Ovary (tissue), 9 donors: ENCODE data around the gene PTPRN2. TPM values are rescaled to one million over a fixed set of nuclear protein-coding genes. Genes with fewer than 3 reads are reported as not detected.

Experiments
- DNase-seq, 5 donors: peaks; one replicate each; pipeline ENCODE4 v3.0.0-alpha.2; 2019 to 2020
- H3K27ac ChIP-seq, 2 donors: fragments of 200-600 bp; one replicate each; pipeline versions ENCODE4 v1.5.1 to v1.8.0; 2019 to 2022
- H3K27me3 ChIP-seq: fragments of 200-600 bp; one replicate; pipeline ENCODE4 v1.8.0; 2022
- H3K36me3 ChIP-seq: fragments of 200-600 bp; sonication (generic); one replicate; pipeline ENCODE4 v1.5.1; 2019
- H3K4me1 ChIP-seq: one replicate; pipeline ENCODE4 v1.8.1; 2013; ENCODE audit warnings: mild to moderate bottlenecking, moderate library complexity; ENCODE audit not compliant: insufficient read depth
- H3K4me3 ChIP-seq: fragments of 200-600 bp; sonication (generic); one replicate; pipeline ENCODE4 v1.5.1; 2017
- H3K9me3 ChIP-seq, 2 donors: fragments of 200-600 bp in 1 of 2; sonication (generic) in 1 of 2; one replicate each; pipeline versions ENCODE4 v1.5.1 to v1.8.1; 2013 to 2019; ENCODE audit warnings: mild to moderate bottlenecking in 1 of 2, moderate library complexity in 1 of 2
- CTCF ChIP-seq, 3 donors: fragments of 450-650 bp in 2 of 3; fragments of 200-600 bp in 1 of 3; IDR thresholded peaks; one replicate each; pipeline versions ENCODE4 v1.5.1 to v1.8.0; 2016 to 2022; ENCODE audit warnings: antibody characterized with exemption in 3 of 3, mild to moderate bottlenecking in 1 of 3
- EP300 ChIP-seq: sonication (generic); formaldehyde crosslinking; IDR thresholded peaks from one replicate; pipeline ENCODE4 v1.6.1; 2017; ENCODE audit warnings: antibody characterized with exemption
- POLR2A ChIP-seq: fragments of 450-650 bp; IDR thresholded peaks from one replicate; pipeline ENCODE4 v1.6.1; 2017; ENCODE audit warnings: antibody characterized with exemption, mild to moderate bottlenecking, moderate library complexity
- WGBS, 3 donors: extraction: QIAGEN DNeasy Blood & Tissue Kit in 1 of 3; methylation state at CpG; one replicate each; pipeline versions ENCODE4 v1.1.5 to v1.1.7; 2013 to 2017; 5-methylcytosine and 5-hydroxymethylcytosine counted together
- intact Hi-C, 4 donors: fragments of 100-400 bp; cut with DNase I; formaldehyde crosslinking; loops; one replicate each; pipeline versions ENCODE4 v1.11.0 to v1.15.1; 2022 to 2023
- polyA plus RNA-seq, 2 donors: library from polyadenylated mRNA; stranded (reverse); fragments of 200-250 nt in 1 of 2; fragments of 350-450 nt in 1 of 2; fragmentation: Illumina TruSeq in 1 of 2; extraction: RNeasy Lipid Tissue Mini Kit (QIAGEN cat#74804) in 1 of 2; gene quantifications; one replicate each; pipeline ENCODE4 v1.2.3, GENCODE V29; 2013 to 2014
- total RNA-seq, 7 donors: library from RNA; depleted of rRNA in 2 of 7; stranded (reverse); fragments of >200 nt in 2 of 7; fragmentation: NEBNext Ultra II Directional in 3 of 7; extraction: Animal tissue kit (Norgen Biotek cat#: 25700) in 3 of 7; gene quantifications; one replicate each; pipeline versions ENCODE4 v1.1.0 to v1.2.4, GENCODE V29; 2016 to 2023
- donor health status: DM: no; HTN: no; CAD: no; lungs with moderate emphysema.
- donor health status: DM: no; HTN: no; CAD: no.
- donor health status: Bipolar disorder and iron deficiency.
- donor health status: DM: yes; HTN: yes; CAD: no.
- donor health status: DM: no; HTN: no; CAD: no.
- donor health status: DM: yes; HTN: yes; CAD: no.

The PTPRN2 gene
- total and polyA plus RNA-seq, 9 donors: 3.5 to 11.1 (median 5.9) TPM

DNA sequence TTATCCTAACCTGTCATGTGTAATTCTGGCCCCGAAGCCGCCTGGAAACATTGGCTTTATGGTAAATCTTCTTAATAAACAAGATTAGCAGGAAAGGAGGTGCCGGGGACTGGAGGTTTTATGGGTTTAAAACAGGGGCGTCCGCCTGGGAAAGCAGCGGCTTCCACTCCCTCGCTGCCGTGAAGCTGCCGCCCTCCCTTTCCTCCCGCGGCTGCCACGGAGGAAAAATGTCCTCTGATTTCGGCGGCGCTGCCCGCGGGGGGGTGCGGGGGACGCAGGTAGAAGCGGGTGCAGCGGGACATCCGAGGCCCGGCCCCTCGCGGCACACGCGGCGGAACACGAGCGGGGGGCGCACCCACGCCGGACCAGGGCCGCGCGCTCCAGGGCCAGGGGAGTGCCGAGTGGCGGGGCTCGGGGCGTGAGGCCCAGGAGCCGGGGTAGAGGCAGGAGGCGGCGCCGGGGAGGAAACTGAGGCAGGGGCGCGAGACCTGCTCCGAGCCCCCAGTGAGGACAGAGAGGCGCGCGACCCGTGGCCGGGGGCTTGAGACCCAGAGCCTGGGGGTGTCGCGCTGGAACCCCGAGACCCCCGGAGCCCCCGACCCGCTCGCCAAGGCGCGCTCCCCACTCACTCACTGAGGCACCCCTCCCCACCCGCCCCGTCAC, 993 bp downstream of the PTPRN2 start:
- intact Hi-C loops: no loop called here
- DNase-seq: peak in 1 of 5 donors; percentile 21

GRCh38 chr7:158585721-158586498, 1.7 kb downstream of the PTPRN2 start:
- intact Hi-C loops: no loop called here
- Histone ChIP-seq H3K4me3 (no peak overlapping the region), H3K27ac (no peak overlapping the region), H3K27me3 (no peaks in the 10 kb centered on the region), H3K9me3 (no peaks in the 10 kb centered on the region), H3K36me3 (no peaks in the 10 kb centered on the region), H3K4me1 (peaks cover 13% of the 10 kb centered on the region)
- 21 to 30% (median 27%) methylated on average over 17 of the region's 17 CpGs for WGBS, 3 donors
- no peak for DNase-seq
- TF ChIP-seq EP300 (no peak), CTCF (IDR thresholded peaks at IDR 0.05) (no peak), POLR2A (no peak)

More for the DNA sequence above, 993 bp downstream of the PTPRN2 start:
- Histone ChIP-seq H3K4me1 (peaks cover 13% of the 10 kb centered on the region), H3K4me3 (peak overlapping the region; percentile 14), H3K36me3 (no peaks in the 10 kb centered on the region), H3K27ac (no peak overlapping the region), H3K27me3 (no peaks in the 10 kb centered on the region), H3K9me3 (no peaks in the 10 kb centered on the region)
- TF ChIP-seq EP300 (no peak), CTCF (IDR thresholded peaks at IDR 0.05) (no peak), POLR2A (no peak)
- 1 to 2% (median 1%) methylated on average over 60 to 63 of the region's 63 CpGs for WGBS, 3 donors

DNA sequence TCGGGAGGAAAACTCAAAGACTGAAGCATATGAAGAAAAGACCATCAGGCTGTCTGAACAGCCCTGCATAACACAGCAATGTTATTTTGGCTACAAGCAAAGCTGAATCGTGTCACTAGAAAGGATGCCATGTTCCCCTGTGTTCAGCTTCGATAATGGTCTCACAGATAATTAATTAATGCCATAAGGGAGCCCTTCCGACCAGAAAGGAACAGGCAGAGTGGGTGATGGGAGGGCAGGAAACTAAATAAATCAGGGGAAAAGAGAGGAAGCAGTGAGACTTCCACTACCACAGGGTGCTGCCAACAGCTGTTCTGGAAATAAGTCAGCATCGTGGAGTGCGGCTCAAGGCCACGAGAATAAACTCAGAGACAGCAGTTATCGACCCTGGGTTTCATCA, 3.2 kb downstream of the PTPRN2 start:
- Histone ChIP-seq H3K9me3 (no peaks in the 10 kb centered on the region), H3K27me3 (no peaks in the 10 kb centered on the region), H3K4me1 (peaks cover 13% of the 10 kb centered on the region), H3K27ac (no peak overlapping the region), H3K4me3 (no peak overlapping the region), H3K36me3 (no peaks in the 10 kb centered on the region)
- TF ChIP-seq EP300: no peak
- no peak for TF ChIP-seq CTCF (IDR thresholded peaks at IDR 0.05)
- TF ChIP-seq POLR2A: no peak
- WGBS, 3 donors: 28 to 59% (median 46%) methylated on average over 8 of the region's 8 CpGs
- no peak for DNase-seq
- intact Hi-C loops: no loop called here

- Histone ChIP-seq H3K4me3 (no peak overlapping the region), H3K27me3 (no peaks in the 10 kb centered on the region), H3K9me3 (no peaks in the 10 kb centered on the region), H3K27ac (no peak overlapping the region), H3K36me3 (no peaks in the 10 kb centered on the region), H3K4me1 (peaks cover 13% of the 10 kb centered on the region)
- 63 to 79% (median 71%) methylated on average over 6 of the region's 6 CpGs for WGBS, 3 donors
- DNase-seq: no peak
- intact Hi-C loops: no loop called here
- TF ChIP-seq CTCF (IDR thresholded peaks at IDR 0.05): no peak
- TF ChIP-seq EP300: no peak
- no peak for TF ChIP-seq POLR2A
Observed at GRCh38 chr7:158583810-158584209, 3.8 kb downstream of the PTPRN2 start.
